Femur (tissue), 1 donor: Measurements from ENCODE around the gene PTGDS.
"Not testable (repeated sequence)": the region's sequence is repeated elsewhere in the genome, so short reads cannot be mapped to it uniquely, and the experiment has no call there.

Experiments
- DNase-seq: peaks from one replicate; pipeline ENCODE4 v3.0.0-alpha.2; 2017

The PTGDS gene

DNA sequence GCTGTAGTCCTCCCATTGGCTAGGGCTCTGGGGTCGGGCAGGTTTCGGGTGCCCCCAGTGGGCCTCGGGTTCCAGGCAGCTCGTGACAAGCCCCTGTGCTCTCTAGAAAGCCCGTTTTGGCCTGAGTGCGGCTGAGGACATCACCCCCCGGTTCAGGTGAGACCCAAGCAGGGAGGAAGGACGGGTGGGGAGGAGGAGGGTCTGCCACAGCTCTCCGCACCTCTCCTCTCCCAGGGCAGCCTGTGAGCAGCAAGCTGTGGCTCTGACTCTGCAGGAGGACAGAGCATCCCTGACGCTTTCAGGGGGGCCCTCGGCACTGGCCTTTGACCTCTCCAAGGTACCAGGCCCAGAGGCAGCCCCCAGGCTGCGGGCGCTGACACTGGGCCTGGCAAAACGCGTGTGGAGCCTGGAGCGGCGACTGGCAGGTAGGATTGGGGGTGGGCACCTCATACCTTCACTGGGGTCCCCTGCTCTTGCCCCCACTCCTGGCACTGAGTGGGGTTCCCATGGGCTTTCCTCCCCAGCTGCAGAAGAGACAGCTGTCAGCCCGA lies 15.6 kb downstream of the PTGDS start:
- DNase-seq = no peak

DNA sequence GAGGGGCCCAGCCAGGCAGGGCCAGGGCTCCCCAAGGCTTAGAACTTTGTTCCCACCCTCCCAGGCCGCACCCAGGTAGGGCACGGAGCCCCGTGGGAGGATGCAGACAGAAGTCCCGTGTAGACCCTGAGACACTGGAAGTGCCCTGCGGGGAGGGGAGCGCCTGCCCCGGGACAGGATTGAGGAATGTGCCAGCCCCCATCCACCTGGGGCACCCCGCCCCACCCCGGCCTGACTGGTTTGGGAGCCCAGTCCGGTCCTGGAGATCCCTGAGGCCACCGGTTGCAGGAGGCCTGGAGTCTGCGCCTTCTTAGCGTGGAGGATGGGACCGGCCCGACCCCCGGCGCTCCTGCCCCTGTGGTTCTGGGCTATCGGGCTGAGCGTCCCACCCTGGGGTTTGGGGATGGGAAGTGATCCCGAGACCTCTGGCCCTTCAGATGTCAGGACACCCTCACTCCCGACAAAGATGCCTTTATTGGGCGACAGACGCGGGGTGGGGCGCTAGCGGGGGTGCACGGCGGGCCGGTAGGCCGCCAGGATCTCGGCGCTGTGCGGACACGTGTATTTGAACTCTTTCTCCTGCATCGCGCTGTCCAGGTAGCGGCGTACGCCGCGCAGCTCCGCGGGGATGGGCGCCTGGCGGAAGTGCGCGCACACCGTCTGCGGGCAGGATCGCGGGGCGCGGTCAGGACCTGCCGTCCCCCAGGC lies 17.0 kb downstream of the PTGDS start:
- no peak for DNase-seq

DNA sequence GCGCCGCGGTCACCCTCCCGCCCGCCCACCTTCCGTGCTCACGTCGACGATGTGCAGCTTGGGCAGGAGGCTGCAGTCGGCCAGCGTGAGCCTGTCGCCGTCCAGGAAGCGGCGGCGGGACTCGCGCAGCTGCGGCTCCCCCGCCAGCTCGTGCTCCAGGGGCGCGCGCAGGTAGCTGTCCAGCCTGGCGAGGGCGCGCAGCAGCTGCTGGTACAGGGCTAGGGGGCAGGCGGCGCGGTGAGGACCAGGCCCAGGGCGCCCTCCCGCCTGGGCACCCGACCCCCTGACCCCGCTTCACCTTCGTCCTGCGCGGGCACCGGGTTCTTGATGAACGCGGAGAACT lies 17.6 kb downstream of the PTGDS start:
- no peak for DNase-seq

DNA sequence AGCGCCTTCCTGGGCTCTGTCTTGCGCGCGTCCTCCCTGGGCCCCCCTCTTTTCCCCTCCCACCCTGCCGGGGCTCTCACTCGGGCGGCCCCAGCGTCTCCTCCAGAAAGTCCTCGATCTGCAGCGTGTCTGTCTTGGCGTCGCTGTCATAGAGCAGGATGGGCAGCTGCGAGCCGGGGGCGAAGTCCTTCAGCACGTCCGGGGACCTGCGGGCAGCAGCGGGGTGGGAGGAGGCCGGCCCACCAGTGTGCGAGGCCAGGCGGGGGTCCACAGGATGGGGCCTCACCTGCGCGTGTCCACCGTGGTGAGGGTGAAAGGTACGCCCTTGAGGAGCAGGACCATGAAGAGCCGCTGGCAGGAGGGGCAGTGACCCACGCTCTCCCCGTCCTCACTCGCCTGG lies 18.1 kb downstream of the PTGDS start:
- no peak for DNase-seq

DNA sequence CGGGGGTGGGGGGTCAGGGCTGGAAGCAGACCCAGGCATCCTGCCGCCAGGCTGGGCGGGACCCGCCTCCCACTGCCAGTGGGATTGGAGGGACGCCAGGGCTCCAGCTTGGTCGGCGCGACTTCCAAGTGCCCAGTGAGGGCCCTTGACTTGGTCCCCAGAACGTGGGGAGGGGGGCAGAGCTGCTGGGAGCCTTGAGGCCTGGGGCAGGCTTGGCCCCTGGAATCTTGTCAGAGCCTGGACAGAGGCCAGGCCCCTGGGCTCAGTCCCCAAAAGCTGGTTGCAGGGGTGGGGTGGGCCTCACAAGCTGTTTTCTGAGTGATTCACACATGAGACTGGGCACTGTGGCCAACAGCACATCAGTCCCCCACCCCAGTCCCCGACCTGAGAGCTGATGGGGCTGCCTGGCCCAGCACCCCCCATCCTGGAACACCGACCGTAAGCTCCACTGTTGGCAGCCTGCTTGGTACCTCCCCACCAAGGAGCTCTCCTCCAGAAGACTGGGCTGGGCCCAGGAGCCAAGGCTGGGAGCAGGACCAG lies 18.5 kb downstream of the PTGDS start:
- DNase-seq = peak; percentile 63

DNA sequence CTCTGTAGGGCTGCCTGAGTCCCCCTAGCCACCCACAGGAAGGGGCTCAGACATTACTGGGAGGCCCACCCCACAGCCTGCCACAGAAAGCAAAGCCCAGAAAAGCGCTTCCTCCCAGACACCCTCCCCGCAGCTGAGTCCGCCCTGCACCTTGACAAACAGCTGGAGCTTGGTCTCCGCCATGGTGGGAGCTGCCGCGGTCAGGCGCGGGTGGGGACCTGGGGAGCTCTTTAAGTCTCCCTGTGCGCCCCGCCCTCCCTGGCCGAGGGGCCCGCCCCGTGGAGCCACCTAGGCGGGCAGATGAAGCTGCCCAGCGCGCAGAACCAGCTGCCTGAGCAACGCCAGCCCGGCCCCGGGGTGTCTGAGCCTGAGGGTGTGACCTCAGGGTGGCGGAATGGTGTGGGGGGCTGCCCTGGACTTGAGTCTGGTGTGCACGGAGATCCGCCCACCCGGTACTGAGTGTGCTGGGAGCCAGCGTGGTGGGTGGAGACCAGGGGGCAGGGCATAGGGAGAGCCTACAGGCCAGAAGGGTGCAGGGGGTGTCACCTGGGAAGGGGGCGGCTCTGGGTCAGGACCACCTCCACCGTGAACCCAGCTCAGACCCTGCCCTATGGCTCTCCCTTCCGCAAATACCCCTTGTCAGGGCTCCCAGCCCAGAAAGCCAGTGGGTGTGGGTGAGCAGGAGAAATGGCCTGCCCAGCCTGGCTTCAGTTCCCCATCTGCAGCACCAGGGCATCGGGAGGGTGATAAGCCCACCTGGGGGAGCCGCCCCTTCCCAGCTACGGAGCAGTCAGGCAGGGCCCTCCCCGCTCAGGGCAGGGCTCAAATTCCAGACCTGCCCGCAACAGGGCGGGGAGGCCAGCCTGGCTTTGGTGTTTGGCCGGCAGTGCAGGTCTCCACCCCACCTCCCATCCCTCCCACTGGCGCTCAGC lies 19.3 kb downstream of the PTGDS start, which contains the start of gene CLIC3:
TSS of gene CLIC3 (minus strand) at position 208 of the 932 bp plus-strand sequence. CDS start at position 183, 25 bp downstream.
- no peak for DNase-seq

DNA sequence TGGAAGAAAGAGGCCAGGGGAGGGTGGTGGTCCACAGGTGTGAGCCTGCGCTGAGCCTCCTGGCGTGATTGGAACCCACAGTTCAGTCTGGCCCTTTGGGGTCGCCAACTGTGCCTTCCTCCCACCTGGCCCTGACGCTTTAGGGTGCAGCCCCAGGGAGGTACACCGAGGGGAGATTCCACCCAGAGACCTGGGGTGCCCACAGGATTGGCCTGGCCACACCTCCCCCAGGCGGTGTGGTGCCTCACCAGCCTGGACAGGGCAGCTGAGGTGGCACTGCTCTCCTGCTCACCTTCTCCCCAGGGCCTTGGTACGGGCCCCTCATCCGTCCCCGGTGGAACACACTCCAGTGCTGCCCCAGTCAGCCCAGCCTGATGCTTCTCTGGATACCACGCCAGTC lies 20.1 kb downstream of the PTGDS start:
- DNase-seq = no peak

DNA sequence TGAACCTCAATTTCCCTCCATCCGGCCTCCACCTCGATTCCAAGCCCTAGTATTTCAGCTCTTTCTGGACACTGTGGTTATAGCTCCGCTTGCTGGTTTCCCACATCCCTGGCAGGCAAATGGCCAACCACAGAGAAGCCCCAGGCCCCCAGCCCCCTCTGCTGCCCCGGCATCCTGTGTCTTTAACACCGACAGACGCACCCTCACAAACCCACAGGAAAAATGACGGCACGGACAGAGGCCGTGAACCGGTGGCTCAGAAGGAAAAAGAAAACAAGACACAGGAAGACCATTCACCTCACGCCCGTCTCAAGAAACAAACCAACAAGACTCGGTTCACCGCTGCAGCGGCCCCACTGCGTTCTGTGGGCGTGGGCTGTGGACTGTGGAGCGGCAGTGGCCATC lies 20.5 kb downstream of the PTGDS start:
- DNase-seq = no peak

DNA sequence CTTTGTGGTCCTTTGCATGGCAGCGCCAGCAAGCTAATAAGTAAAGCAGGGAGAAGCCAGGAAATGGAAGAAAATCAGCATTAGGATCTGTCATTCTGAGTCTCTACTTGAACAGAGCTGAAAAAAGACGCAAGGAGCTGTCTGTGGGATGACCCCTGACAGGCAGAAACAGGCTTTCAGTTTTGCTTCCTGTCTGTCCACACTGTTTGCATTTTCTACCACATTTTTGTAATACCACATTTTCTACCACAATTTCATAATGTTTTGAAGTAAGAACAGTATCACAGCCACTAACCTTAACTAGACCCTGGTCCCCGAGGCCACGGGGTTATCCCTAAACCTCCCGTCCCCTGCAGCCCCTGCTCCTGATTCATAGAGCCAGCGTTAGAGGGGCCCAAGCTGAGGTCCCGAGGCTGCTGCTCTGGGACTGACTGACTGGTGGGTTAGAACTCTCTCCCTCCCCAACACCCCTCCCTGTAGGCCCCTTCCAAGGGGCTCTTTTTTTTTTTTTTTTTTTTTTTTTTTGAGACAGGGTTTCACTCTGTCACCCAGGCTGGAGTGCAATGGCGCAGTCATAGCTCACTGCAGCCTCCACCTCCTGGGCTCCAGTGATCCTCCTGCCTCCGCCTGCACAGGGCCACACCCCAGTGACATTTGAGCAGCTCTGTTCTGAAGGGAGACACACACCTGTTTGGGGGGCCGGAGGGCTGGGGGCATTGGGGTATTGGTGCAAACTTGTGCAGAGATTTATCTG lies 23.1 kb downstream of the PTGDS start:
- no peak for DNase-seq

DNA sequence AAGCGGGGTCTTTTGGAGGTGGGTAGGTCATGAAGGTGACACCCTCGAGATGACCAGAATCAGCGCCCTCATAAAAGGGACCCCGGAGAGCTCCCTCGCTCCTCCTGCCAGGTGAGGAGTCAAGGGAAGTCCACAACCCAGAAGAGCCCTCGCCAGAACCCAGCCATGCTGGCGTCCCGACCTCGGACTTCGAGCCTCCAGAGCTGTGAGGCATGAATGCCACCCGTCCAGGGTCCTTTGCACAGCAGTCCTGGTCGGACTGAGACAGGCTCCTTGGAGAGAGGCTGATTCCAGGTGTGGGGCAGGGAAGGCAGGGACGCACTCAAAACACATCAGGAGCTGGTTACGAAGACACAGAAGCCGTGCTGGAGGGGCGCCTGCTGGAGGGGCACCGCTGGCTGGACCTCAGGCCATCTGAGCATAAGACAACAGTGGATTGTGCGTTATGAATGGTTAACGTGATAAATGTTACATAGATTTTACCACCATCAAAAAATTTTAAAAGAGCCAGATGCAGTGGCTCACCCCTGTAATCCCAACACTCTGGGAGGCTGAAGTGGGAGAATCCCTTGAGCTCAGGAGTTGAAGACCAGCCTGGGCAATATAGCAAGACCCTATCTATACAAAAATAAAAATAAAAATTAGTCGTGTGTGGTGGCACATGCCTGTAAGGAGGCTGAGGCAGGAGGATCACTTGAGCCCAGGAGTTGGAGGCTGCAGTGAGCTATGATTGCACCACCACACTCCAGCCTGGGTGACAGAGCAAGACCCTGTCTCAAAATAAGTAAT lies 24.7 kb downstream of the PTGDS start:
- DNase-seq = no peak

DNA sequence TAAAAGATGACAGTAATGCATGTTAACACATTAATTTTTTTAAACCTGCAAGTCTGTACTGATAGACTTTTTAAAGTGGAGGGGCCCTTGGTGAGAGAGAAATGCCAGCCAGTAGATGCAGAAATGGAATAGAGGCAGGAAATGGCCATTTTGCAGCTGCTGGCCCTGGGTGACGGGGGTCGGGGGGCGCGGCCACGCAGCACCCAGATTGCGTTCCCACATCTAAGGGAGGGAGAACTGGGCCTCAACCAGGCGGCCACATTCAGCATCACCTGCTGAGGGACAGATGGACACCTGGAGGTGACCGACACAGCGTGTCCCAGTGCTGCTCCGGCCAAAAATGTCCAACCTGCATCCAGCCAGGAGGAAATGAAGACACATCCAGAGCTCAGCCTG lies 25.3 kb downstream of the PTGDS start:
- no peak for DNase-seq

DNA sequence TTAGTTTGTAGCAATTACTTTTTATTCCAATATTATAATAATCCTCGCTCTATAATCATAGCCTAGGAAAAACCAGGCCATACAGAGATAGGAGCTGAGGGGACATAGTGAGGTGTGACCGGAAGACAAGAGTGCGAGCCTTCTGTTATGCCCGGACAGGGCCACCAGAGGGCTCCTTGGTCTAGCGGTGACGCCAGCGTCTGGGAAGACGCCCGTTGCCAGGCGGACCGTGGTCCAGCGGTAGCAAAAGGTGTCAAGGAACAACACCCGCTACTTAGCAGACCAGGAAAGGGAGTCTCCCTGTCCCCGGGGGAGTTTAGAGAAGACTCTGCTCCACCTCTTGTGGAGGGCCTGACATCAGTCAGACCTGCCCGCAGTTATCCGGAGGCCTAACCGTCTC lies 27.0 kb downstream of the PTGDS start:
- DNase-seq = not testable (repeated sequence)

DNA sequence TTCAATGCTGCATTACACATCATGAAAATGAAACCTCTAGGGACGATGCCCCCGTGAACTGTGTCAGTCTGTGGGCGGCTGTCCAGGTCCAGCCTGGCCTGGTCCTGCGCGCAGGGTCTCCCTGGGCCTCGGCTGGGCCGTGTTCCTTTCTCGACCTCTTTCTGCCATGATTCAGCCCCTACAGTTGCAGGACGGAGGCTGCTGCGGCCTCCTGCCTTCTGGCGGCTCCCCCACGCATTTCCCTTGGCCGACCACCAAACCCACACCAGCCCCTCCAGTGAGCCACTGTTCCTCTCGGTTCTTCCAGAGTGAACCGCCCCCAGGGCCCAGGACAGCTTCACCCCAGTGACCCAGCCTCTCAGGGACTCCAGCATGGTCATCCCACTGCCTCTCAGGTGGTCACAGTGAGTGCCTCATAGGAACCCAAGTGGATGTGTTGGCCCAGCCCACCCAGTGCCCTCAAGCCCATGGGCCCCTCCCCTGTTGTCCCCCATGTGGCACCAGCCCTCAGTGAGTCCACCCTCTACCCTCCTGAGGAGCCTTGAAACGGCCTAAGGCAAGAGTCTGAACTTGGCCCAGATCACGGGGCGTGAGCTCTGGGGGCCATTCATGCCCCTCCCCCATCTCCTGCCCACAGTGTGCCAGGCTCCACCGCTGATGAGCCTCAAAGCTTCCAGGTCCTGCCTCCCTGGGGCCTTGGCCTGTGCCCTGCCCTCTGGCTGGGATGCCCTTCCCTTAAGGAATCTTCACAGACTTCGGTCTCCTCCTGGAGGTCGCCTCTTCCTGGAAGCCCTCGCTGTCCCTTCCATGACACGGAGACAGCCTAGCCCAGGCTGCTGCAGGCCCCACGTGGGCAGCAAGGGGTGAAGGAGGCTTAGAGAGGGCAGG lies 29.1 kb downstream of the PTGDS start:
- no peak for DNase-seq

DNA sequence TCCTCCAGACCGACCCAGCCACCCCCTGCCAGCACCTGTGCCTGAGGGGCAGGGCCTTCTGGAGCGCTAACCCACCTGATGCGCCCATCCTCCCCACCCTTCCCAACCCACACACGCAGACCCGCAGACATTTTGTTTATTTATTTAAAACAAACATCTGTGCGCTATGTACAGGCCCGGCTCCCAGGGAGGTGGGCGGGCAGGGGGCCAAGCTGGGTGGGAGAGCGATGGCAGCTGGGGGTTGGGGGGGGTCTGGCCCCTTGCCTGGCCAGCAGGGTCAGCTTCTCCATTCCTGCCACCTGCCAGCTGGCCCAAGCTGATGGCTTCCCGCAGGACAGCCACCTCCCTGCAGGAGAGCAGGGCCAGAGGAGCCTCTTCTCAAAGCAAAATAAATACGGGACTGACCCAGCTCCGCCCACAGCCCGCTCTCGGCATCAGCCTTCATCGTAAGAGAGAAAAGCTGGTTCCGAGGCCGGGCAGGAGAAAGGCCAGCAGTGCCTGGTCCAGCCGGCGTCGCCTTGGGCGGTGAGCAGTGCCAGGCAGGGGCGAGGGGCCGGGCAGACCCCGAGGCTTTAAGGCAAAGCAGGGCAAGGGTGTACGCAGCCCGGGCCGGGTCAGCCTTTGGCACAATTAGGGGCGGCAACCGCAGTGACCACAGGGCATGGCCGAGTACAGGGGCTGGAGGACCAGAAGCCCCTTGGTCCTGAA lies 30.0 kb downstream of the PTGDS start:
- no peak for DNase-seq

DNA sequence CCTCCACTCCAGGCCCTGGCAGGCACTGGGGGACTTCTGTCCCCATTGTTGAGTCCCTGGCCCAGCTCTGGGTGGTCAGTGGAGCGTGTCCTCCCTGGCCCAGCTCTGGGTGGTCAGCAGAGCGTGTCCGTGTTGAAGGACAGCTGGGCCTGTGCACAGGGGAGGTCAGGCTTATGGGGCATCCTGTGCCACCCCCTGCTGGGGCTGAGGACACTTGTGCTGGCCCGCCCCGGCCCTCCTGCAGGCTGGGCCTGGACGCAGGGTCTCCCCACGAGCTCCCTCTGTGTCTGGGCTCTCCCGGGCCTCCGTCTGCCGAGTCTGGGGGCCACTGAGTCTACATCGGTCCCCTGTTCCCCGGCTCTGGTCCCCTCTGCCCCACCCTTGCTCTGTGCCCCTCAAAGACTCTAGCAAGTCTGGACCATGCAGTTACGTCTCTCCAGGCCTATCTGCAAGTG lies 30.5 kb downstream of the PTGDS start:
- no peak for DNase-seq

DNA sequence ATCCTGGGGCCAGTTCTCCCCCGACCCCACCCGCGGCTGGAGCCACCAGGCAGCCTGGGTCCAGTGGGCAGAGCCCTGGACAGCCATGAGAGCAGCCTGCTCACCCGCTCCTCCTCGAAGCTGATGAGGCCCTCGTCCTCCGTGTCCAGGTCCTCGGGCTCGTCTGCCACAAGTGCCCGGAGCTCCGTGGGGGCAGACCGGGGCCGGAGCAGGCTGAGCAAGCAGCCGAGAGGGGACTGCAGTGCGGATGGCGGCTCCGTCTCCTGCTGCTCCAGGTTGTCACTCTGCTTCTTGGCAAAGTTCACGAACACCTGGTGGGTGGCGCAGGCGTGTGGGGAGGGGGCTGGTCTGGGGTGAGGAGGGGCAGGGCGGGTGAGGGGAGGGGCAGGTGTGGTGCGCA lies 31.0 kb downstream of the PTGDS start:
- DNase-seq = no peak

DNA sequence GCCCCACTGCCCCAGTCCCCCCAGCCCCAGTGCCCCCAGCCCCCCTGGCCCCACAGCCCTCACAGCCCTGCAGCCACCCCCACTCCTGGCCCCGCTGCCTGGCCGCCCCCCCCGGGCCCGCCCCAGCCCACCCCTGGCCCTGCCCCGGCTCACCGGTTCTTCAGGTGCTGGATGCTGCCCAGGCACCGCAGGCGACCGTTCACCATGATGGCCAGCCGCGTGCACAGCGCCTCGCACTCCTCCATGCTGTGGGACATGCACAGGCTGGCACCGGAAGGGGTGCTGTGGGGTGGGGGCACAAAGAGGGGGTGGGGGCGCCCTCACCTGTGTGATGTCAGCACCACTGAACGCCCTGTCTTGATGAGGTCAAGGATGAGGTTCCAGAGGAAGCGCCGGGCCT lies 31.9 kb downstream of the PTGDS start:
- DNase-seq = no peak

DNA sequence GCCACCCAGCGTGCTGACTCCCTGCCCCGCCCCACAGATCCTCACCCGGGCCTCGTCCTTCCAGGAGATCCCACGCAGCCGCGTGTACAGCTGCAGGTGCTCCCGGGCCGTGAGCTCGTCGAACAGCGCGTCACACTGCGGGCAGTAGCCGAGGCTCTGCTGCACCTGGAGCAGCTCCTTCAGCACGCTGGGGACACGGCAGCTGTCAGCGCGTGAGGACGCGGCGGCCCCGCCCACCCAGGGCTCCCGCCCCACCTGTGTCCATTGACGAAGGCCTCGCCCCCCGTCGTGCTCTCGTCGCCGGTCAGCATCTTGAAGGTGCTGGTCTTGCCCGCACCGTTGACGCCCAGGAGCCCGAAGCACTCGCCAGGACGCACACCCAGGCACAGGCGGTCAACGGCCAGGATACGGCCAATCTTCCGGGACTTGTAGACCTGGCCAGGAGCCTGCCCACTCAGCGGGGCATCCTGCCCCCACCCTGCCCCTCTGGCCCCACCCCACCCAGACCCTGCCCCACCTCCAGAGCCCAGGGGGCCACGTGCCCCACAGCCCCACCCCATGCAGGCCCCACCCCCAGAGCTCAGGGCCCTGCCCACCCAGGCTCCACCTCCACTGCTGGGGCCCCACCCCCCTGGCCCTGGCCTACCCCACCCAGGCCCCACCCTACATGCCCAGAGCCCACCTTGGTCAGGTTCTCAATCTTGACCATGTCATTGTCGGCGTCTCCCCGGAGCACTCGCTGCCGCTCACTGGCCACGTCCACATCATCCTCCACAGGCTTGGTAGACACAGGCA lies 32.8 kb downstream of the PTGDS start:
- no peak for DNase-seq

DNA sequence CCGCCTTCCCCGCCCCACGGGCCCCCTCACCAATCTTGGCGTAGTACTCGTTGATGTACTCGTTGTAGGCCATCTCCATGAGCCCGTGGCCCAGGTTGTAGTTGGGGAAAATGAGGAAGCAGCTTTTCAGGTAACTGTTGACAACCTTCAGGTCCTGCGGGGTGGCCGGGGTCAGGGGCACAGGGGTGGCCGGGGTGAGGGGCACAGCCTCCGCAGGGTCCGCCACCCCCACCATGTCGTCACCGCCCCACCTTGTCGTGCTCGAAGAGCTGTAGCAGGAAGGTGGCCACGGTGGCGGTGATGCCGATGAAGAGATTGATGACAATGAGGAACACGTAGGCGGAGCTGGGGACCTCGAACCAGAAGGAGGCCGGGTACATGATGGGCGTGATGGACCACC lies 33.9 kb downstream of the PTGDS start:
- no peak for DNase-seq
